Stomach (tissue), 9 donors: ENCODE data around the gene MCM3AP. TPM values are rescaled to one million over a fixed set of nuclear protein-coding genes. Genes with fewer than 3 reads are reported as not detected.
"Not testable (repeated sequence)": the region's sequence is repeated elsewhere in the genome, so short reads cannot be mapped to it uniquely, and the experiment has no call there.

Source experiments
- DNase-seq, 2 donors: peaks; one replicate each; pipeline versions ENCODE4 v3.0.0 to v3.0.0-alpha.2; 2013 to 2019
- H3K27ac ChIP-seq, 5 donors: fragments of 200-600 bp in 4 of 5; sonication (generic) in 4 of 5; one replicate each; pipeline ENCODE4 v1.5.1; 2013 to 2019; ENCODE audit warnings: mild to moderate bottlenecking in 1 of 5, moderate library complexity in 1 of 5
- H3K27me3 ChIP-seq, 3 donors: fragments of 200-600 bp; sonication (generic); one replicate each; pipeline ENCODE4 v1.5.1; 2017 to 2019; ENCODE audit warnings: mixed run types in 1 of 3
- H3K36me3 ChIP-seq, 4 donors: fragments of 200-600 bp; sonication (generic); 1 replicate in 3 of 4; 2 replicates in 1 of 4; pipeline ENCODE4 v1.5.1; 2016 to 2019
- H3K4me1 ChIP-seq, 4 donors: fragments of 200-600 bp; sonication (generic); one replicate each; pipeline ENCODE4 v1.5.1; 2016 to 2019
- H3K4me3 ChIP-seq, 4 donors: fragments of 200-600 bp; sonication (generic) in 3 of 4; one replicate each; pipeline ENCODE4 v1.5.1; 2016 to 2019; ENCODE audit warnings: mild to moderate bottlenecking in 1 of 4
- H3K9me3 ChIP-seq, 4 donors: fragments of 200-600 bp; sonication (generic); one replicate each; pipeline ENCODE4 v1.5.1; 2016 to 2019
- EP300 ChIP-seq: sonication (generic); formaldehyde crosslinking; IDR thresholded peaks from one replicate; pipeline ENCODE4 v1.6.1; 2017; ENCODE audit warnings: antibody characterized with exemption
- POLR2A ChIP-seq, 4 donors: fragments of 450-650 bp; IDR thresholded peaks; one replicate each; pipeline ENCODE4 v1.6.1; 2016; ENCODE audit warnings: antibody characterized with exemption in 4 of 4, control low read depth in 2 of 4, mild to moderate bottlenecking in 1 of 4, moderate library complexity in 1 of 4
- POLR2AphosphoS5 ChIP-seq, 3 donors: sonication (generic); formaldehyde crosslinking; IDR thresholded peaks; one replicate each; pipeline ENCODE4 v1.6.1; 2016; ENCODE audit warnings: antibody characterized with exemption in 3 of 3
- WGBS, 5 donors: extraction: QIAGEN DNeasy Blood & Tissue Kit in 3 of 5; methylation state at CpG; one replicate each; pipeline versions ENCODE4 v1.1.5 to v1.1.7; 2013 to 2018; 5-methylcytosine and 5-hydroxymethylcytosine counted together
- intact Hi-C: fragments of 100-400 bp; cut with DNase I; formaldehyde crosslinking; loops from one replicate; pipeline ENCODE4 v1.15.1; 2023; ENCODE audit warnings: low total_unique reads
- polyA plus RNA-seq, 3 donors: library from polyadenylated mRNA; stranded (reverse); fragments of 200-250 nt; gene quantifications; one replicate each; pipeline ENCODE4 v1.2.3, GENCODE V29; 2013
- total RNA-seq, 5 donors: library from RNA; depleted of rRNA; stranded (reverse); fragments of >200 nt; gene quantifications; one replicate each; pipeline versions ENCODE4 v1.1.0 to v1.2.3, GENCODE V29; 2014 to 2016
- TF ChIP-seq, protein P1 (sequence below), 7 experiments: fragments of 450-650 bp in 4 of 7; fragments of 200-600 bp in 3 of 7; sonication (generic) in 3 of 7; IDR thresholded peaks; one replicate each; pipeline ENCODE4 v1.5.1; 2016 to 2019; ENCODE audit warnings: antibody characterized with exemption in 7 of 7, control low read depth in 2 of 7, mild to moderate bottlenecking in 1 of 7
- donor health status: healthy with polysubstance abuse.
- donor health status: Bipolar disorder and iron deficiency.
- donor health status: healthy.

Gene MCM3AP
- total and polyA plus RNA-seq, 8 donors: 18.9 to 555 (median 57.4) TPM

DNA sequence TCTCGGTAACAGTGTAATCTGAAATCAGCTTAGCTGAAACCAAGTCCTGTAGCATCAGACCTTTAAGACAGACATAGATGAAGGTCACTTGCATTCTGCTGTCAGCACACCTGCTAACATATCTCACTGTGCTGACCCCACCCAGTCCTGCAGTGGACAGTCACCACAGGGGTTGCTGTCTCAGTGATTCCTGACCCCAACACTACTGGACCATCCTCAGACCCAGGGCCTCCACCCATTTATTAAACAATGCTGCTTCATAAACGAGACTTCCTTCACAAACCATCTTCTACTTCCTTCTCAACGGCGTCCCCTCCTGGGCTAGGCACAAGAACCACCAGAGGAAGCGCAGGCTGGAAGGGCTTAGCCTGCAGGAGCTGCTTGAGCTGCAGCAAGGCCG lies 39.1 kb downstream of the MCM3AP start:
- intact Hi-C loops: no loop called here
- Histone ChIP-seq H3K36me3 (peaks cover 69 to 100% (median 100%) of the 10 kb centered on the region in 4 donors), H3K27ac (no peak overlapping the region), H3K27me3 (no peaks in the 10 kb centered on the region), H3K9me3 (no peaks in the 10 kb centered on the region), H3K4me1 (peaks cover 0 to 4% (median under 1%) of the 10 kb centered on the region in 4 donors), H3K4me3 (no peak overlapping the region)
- no peak for DNase-seq
- WGBS, 5 donors: 74 to 80% (median 77%) methylated on average over 4 to 6 of the region's 6 CpGs
- no peak for TF ChIP-seq POLR2AphosphoS5 (IDR thresholded peaks at IDR 0.05)

DNA sequence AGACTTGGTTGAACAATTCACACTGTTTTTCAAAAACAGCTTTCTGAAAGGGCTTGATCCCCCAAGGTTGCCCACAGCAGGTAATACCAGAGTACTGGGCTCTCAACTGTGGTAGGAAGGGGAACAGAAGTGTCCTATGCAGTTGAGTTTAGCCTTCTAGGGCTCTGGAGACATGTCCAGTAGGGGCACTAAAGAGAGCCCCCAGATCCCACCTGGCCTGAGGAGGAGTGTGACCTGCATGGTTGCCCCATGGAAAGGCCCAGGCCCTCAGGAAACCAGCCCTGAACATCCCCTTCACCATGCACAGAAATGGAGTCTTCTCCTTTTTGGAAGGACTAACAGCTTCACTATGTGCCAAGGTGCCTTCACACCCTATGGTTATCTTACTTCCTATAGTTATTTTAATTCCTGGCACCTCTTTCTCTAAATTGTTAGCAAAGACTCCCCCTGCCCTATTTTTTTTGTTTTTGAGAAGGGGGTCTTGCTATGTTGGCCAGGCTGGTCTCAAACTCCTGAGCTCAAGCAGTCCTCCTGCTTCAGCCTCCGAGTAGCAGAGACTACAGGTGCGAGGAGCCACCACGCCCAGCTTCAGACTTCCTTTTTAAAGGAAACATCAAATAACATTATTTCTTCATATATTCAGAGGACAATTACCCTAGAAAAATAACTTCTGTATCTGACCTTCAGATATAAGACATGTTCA lies 40.0 kb downstream of the MCM3AP start:
- no peak overlapping the region for H3K4me3 ChIP-seq
- no peak for DNase-seq
- peaks cover 79 to 100% (median 100%) of the 10 kb centered on the region in 4 donors for H3K36me3 ChIP-seq
- no peaks in the 10 kb centered on the region for H3K4me1 ChIP-seq
- WGBS, 5 donors: 76 to 98% (median 92%) methylated on average over 3 of the region's 3 CpGs
- no peak overlapping the region for H3K27ac ChIP-seq
- H3K9me3 ChIP-seq: no peaks in the 10 kb centered on the region
- TF ChIP-seq, protein P1, sequence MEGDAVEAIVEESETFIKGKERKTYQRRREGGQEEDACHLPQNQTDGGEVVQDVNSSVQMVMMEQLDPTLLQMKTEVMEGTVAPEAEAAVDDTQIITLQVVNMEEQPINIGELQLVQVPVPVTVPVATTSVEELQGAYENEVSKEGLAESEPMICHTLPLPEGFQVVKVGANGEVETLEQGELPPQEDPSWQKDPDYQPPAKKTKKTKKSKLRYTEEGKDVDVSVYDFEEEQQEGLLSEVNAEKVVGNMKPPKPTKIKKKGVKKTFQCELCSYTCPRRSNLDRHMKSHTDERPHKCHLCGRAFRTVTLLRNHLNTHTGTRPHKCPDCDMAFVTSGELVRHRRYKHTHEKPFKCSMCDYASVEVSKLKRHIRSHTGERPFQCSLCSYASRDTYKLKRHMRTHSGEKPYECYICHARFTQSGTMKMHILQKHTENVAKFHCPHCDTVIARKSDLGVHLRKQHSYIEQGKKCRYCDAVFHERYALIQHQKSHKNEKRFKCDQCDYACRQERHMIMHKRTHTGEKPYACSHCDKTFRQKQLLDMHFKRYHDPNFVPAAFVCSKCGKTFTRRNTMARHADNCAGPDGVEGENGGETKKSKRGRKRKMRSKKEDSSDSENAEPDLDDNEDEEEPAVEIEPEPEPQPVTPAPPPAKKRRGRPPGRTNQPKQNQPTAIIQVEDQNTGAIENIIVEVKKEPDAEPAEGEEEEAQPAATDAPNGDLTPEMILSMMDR (IDR thresholded peaks at IDR 0.05): no peak
- TF ChIP-seq POLR2A (IDR thresholded peaks at IDR 0.05) (no peak), EP300 (no peak), POLR2AphosphoS5 (IDR thresholded peaks at IDR 0.05) (no peak)
- intact Hi-C loops: no loop called here
- no peaks in the 10 kb centered on the region for H3K27me3 ChIP-seq

GRCh38 chr21:46244602-46245001 lies 40.8 kb downstream of the MCM3AP start:
- H3K4me1 ChIP-seq: no peaks in the 10 kb centered on the region
- WGBS, 5 donors: 77 to 94% (median 93%) methylated on average over 5 to 8 of the region's 8 CpGs
- H3K27ac ChIP-seq: no peak overlapping the region
- intact Hi-C loops: no loop called here
- no peak for TF ChIP-seq POLR2AphosphoS5 (IDR thresholded peaks at IDR 0.05)
- TF ChIP-seq, protein P1 (IDR thresholded peaks at IDR 0.05): no peak
- no peak for TF ChIP-seq POLR2A (IDR thresholded peaks at IDR 0.05)
- no peak overlapping the region for H3K4me3 ChIP-seq
- H3K36me3 ChIP-seq: peaks cover 78 to 100% (median 100%) of the 10 kb centered on the region in 4 donors
- H3K9me3 ChIP-seq: no peaks in the 10 kb centered on the region
- no peaks in the 10 kb centered on the region for H3K27me3 ChIP-seq
- no peak for DNase-seq

DNA sequence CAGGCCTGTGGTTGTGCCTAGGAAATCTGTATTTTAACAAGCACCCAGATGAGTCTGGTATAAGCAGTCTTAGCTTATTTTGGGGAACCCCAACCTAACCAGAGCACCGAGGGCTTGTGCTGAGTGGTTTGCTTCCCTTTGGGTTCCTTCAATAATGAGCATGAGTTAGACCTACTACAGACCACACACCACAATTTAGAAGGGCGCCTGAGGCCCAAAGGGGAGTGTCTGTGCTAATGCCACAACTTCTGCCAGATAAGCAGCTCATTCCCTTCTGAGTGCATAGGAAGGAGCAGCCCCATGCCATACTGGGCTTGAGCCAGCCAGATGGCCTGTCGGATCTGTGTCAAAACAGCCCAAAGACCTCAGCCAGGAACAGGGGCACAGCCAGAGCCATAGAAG lies 41.5 kb downstream of the MCM3AP start:
- no peak overlapping the region for H3K27ac ChIP-seq
- WGBS, 5 donors: 89 to 100% (median 93%) methylated on average over 3 of the region's 3 CpGs
- intact Hi-C loops: no loop called here
- H3K9me3 ChIP-seq: no peaks in the 10 kb centered on the region
- no peak for TF ChIP-seq EP300
- TF ChIP-seq POLR2A (IDR thresholded peaks at IDR 0.05): no peak
- TF ChIP-seq, protein P1 (IDR thresholded peaks at IDR 0.05): no peak
- no peak for TF ChIP-seq POLR2AphosphoS5 (IDR thresholded peaks at IDR 0.05)
- no peak overlapping the region for H3K4me3 ChIP-seq
- DNase-seq: no peak
- no peaks in the 10 kb centered on the region for H3K27me3 ChIP-seq
- no peaks in the 10 kb centered on the region for H3K4me1 ChIP-seq
- peaks cover 83 to 100% (median 100%) of the 10 kb centered on the region in 4 donors for H3K36me3 ChIP-seq

GRCh38 chr21:46243325-46243724 lies 42.1 kb downstream of the MCM3AP start:
- H3K4me3 ChIP-seq: no peak overlapping the region
- H3K27me3 ChIP-seq: no peaks in the 10 kb centered on the region
- H3K4me1 ChIP-seq: no peaks in the 10 kb centered on the region
- TF ChIP-seq EP300 (no peak), POLR2A (IDR thresholded peaks at IDR 0.05) (no peak), POLR2AphosphoS5 (IDR thresholded peaks at IDR 0.05) (no peak)
- TF ChIP-seq, protein P1 (IDR thresholded peaks at IDR 0.05): no peak
- no peaks in the 10 kb centered on the region for H3K9me3 ChIP-seq
- no peak for DNase-seq
- WGBS, 5 donors: 85 to 93% (median 91%) methylated on average over 8 of the region's 8 CpGs
- intact Hi-C loops: no loop called here
- no peak overlapping the region for H3K27ac ChIP-seq
- H3K36me3 ChIP-seq: peaks cover 88 to 100% (median 99%) of the 10 kb centered on the region in 4 donors

DNA sequence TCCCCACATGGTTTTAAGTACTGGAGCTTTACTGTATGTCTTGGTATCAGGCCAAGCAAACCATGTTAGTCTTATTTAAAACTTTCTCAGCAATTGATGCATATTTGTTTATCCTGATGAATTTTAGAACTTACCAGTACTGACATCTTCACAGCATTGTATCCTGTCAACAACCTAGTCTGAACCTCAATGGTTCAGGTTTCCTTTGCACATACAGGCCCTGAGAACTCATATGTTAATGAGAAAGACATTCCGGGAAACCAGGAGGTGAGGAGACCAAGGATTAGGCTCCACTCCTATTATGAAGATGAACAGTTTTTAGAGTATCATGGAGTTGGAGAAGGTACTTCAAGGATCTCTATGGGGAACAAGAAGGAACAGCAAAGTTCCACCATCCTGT lies 43.8 kb downstream of the MCM3AP start:
- H3K9me3 ChIP-seq, H3K4me3 ChIP-seq, intact Hi-C loops, H3K27ac ChIP-seq, H3K4me1 ChIP-seq, DNase-seq, H3K27me3 ChIP-seq: not testable (repeated sequence)
- H3K36me3 ChIP-seq: peaks cover 85 to 99% (median 89%) of the 10 kb centered on the region in 4 donors
- WGBS, 5 donors: 89 to 100% (median 96%) methylated on average over 1 of the region's 1 CpG
